ENCODE data around the gene MSMB. TPM values are rescaled to one million over a fixed set of nuclear protein-coding genes. Genes with fewer than 3 reads are reported as not detected.
"Not testable (repeated sequence)": the region's sequence is repeated elsewhere in the genome, so short reads cannot be mapped to it uniquely, and the experiment has no call there.

Gene MSMB
- total RNA-seq, 1 experiment from 2014 or later, result not detected

- CTCF ChIA-PET, result no interaction called here
- H3K4me3 Mint-ChIP-seq (ENCODE audit: unreplicated experiment), result no peak overlapping the region
- intact Hi-C loops (cut with micrococcal nuclease), result no loop called here
- POLR2A ChIA-PET, result no interaction called here
- no peak overlapping the region for H3K27ac Mint-ChIP-seq (ENCODE audit: low read depth, unreplicated experiment)
- no peaks in the 10 kb centered on the region for H3K4me1 Mint-ChIP-seq (ENCODE audit: insufficient read depth, unreplicated experiment)
- DNase-seq (ENCODE audit: unreplicated experiment), result no peak
- peaks cover 7% of the 10 kb centered on the region for H3K27me3 Mint-ChIP-seq (ENCODE audit: insufficient read depth, unreplicated experiment)
- no TSS peak for BruUV-seq (replicated peaks)
- no peaks in the 10 kb centered on the region for H3K36me3 Mint-ChIP-seq (ENCODE audit: insufficient read depth, unreplicated experiment)
- TF ChIP-seq CTCF (IDR thresholded peaks at IDR 0.05; ENCODE audit: unreplicated experiment), result no peak
- H3K9me3 Mint-ChIP-seq (ENCODE audit: unreplicated experiment), result no peaks in the 10 kb centered on the region
Observed at GRCh38 chr10:46064269-46064817, 18.3 kb upstream of the MSMB start.

GRCh38 chr10:46062723-46063428 lies 16.8 kb upstream of the MSMB start:
- H3K4me1 Mint-ChIP-seq (ENCODE audit: insufficient read depth, unreplicated experiment), result no peaks in the 10 kb centered on the region
- H3K9me3 Mint-ChIP-seq (ENCODE audit: unreplicated experiment), result no peaks in the 10 kb centered on the region
- no peak overlapping the region for H3K27ac Mint-ChIP-seq (ENCODE audit: low read depth, unreplicated experiment)
- no peak for TF ChIP-seq CTCF (IDR thresholded peaks at IDR 0.05; ENCODE audit: unreplicated experiment)
- ChIA-PET POLR2A (interaction anchor here (0.5 to 0.8 kb wide), 2 partner anchors 587 to 788 kb away, joined by 3 read pairs; no protein-coding TSS in a partner anchor), CTCF (no interaction called here)
- H3K4me3 Mint-ChIP-seq (ENCODE audit: unreplicated experiment), result no peak overlapping the region
- peaks cover 7% of the 10 kb centered on the region for H3K27me3 Mint-ChIP-seq (ENCODE audit: insufficient read depth, unreplicated experiment)
- intact Hi-C loops (cut with micrococcal nuclease), result no loop called here
- no TSS peak for BruUV-seq (replicated peaks)
- H3K36me3 Mint-ChIP-seq (ENCODE audit: insufficient read depth, unreplicated experiment), result no peaks in the 10 kb centered on the region
- DNase-seq (ENCODE audit: unreplicated experiment), result no peak

- Mint-ChIP-seq H3K4me3 (ENCODE audit: unreplicated experiment) (no peak overlapping the region), H3K27me3 (ENCODE audit: insufficient read depth, unreplicated experiment) (peaks cover 7% of the 10 kb centered on the region), H3K4me1 (ENCODE audit: insufficient read depth, unreplicated experiment) (no peaks in the 10 kb centered on the region), H3K9me3 (ENCODE audit: unreplicated experiment) (peaks cover 12% of the 10 kb centered on the region), H3K36me3 (ENCODE audit: insufficient read depth, unreplicated experiment) (no peaks in the 10 kb centered on the region), H3K27ac (ENCODE audit: low read depth, unreplicated experiment) (no peak overlapping the region)
- CTCF ChIA-PET, result no interaction called here
- DNase-seq (ENCODE audit: unreplicated experiment), result no peak
- intact Hi-C loops (cut with micrococcal nuclease), result no loop called here
- POLR2A ChIA-PET, result no interaction called here
- TF ChIP-seq CTCF (IDR thresholded peaks at IDR 0.05; ENCODE audit: unreplicated experiment), result no peak
- no TSS peak for BruUV-seq (replicated peaks)
Observed at GRCh38 chr10:46060706-46061105, 14.6 kb upstream of the MSMB start.

GRCh38 chr10:46057927-46058326 lies 11.9 kb upstream of the MSMB start:
- BruUV-seq (replicated peaks); H3K27me3 Mint-ChIP-seq (ENCODE audit: insufficient read depth, unreplicated experiment); H3K4me3 Mint-ChIP-seq (ENCODE audit: unreplicated experiment); H3K27ac Mint-ChIP-seq (ENCODE audit: low read depth, unreplicated experiment); CTCF ChIA-PET; H3K4me1 Mint-ChIP-seq (ENCODE audit: insufficient read depth, unreplicated experiment); POLR2A ChIA-PET; DNase-seq (ENCODE audit: unreplicated experiment); intact Hi-C loops (cut with micrococcal nuclease); H3K36me3 Mint-ChIP-seq (ENCODE audit: insufficient read depth, unreplicated experiment): not testable (repeated sequence)
- peaks cover 12% of the 10 kb centered on the region for H3K9me3 Mint-ChIP-seq (ENCODE audit: unreplicated experiment)
